ENCODE data around the gene RAB3GAP1.

GRCh38 chr2:135029481-135030134, 22.5 kb upstream of the RAB3GAP1 start:
- TF ChIP-seq CTCF (IDR thresholded peaks at IDR 0.05; ENCODE audit: low read depth, low read length) = no peak
- TF ChIP-seq POLR2A (IDR thresholded peaks at IDR 0.05; ENCODE audit: extremely low read depth, insufficient read length) = no peak
- TF ChIP-seq, protein P1, sequence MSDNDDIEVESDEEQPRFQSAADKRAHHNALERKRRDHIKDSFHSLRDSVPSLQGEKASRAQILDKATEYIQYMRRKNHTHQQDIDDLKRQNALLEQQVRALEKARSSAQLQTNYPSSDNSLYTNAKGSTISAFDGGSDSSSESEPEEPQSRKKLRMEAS (IDR thresholded peaks at IDR 0.05; ENCODE audit: low read depth, low read length) = no peak
- TF ChIP-seq MYC (IDR thresholded peaks at IDR 0.05; ENCODE audit: low read depth, low read length) = no peak

All from NB4 (cell line).